H1 (cell line): ENCODE results near the gene BLNK. TPM values are rescaled to one million over a fixed set of nuclear protein-coding genes. Genes with fewer than 3 reads are reported as not detected.

ENCODE experiments used
- CTCF ChIA-PET: fragments of 300-600 bp; sonication (Branson Sonifier 250); formaldehyde crosslinking; loops from one replicate; lab custom pipeline; 2021; ENCODE audit not compliant: partially characterized antibody; lab: Charles Lee
- POLR2A ChIA-PET: fragments of 300-600 bp; sonication (Branson Sonifier 250); formaldehyde crosslinking; loops from one replicate; lab custom pipeline; 2021; ENCODE audit warnings: inconsistent platforms; ENCODE audit not compliant: partially characterized antibody; lab: Charles Lee
- DNase-seq, 2 experiments: peaks; one replicate each; pipeline versions ENCODE4 v3.0.0 to v3.0.0-alpha.2; 2010 to 2022; ENCODE audit warnings: low spot score in 2 of 2, low read depth in 1 of 2, mixed read lengths in 1 of 2
- FAIRE-seq: peaks from 2 replicates; lab custom pipeline; 2011; peaks lifted over from hg19 to GRCh38; lab: Jason Lieb, UNC
- H2AFZ ChIP-seq: 2 replicates; pipeline ENCODE4 v1.8.1; 2012; ENCODE audit warnings: low read length, inconsistent platforms
- H2AK5ac ChIP-seq: 2 replicates; pipeline ENCODE4 v1.6.1; 2013; ENCODE audit warnings: low read depth, low read length
- H2BK120ac ChIP-seq: replicated peaks from 2 replicates; pipeline ENCODE3; 2013; ENCODE audit warnings: low read depth, low read length, inconsistent platforms
- H2BK12ac ChIP-seq: 2 replicates; pipeline ENCODE4 v1.6.1; 2013; ENCODE audit warnings: low read depth, low read length
- H2BK15ac ChIP-seq: 2 replicates; pipeline ENCODE4 v1.6.1; 2013; ENCODE audit warnings: low read length
- H2BK20ac ChIP-seq: 2 replicates; pipeline ENCODE4 v1.6.1; 2013; ENCODE audit warnings: low read length
- H2BK5ac ChIP-seq: 2 replicates; pipeline ENCODE4 v1.6.1; 2013; ENCODE audit warnings: low read depth, low read length
- H3K14ac ChIP-seq: 2 replicates; pipeline ENCODE4 v1.6.1; 2013; ENCODE audit warnings: inconsistent platforms; ENCODE audit not compliant: insufficient read length
- H3K18ac ChIP-seq: 2 replicates; pipeline ENCODE4 v1.6.1; 2013; ENCODE audit warnings: low read length; ENCODE audit errors: extremely low read depth
- H3K23ac ChIP-seq: 2 replicates; pipeline ENCODE4 v1.6.1; 2013; ENCODE audit warnings: inconsistent platforms; ENCODE audit not compliant: insufficient read length
- H3K23me2 ChIP-seq: 2 replicates; pipeline ENCODE4 v1.6.1; 2013; ENCODE audit warnings: low read depth, low read length
- H3K27ac ChIP-seq: 2 replicates; pipeline ENCODE4 v1.6.1; 2011; ENCODE audit warnings: low read depth, low read length, inconsistent platforms
- H3K27me3 ChIP-seq, 4 experiments: replicated peaks in 1 of 4; 1 replicate in 1 of 4; 2 replicates in 3 of 4; pipeline versions ENCODE4 v1.6.1 to v1.8.1; 2011 to 2013; ENCODE audit warnings: low read length in 3 of 4, mild to moderate bottlenecking in 3 of 4, inconsistent platforms in 2 of 4, mixed read lengths in 2 of 4, moderate library complexity in 1 of 4; ENCODE audit not compliant: control insufficient read depth in 3 of 4, insufficient read depth in 3 of 4; ENCODE audit errors: extremely low read depth in 1 of 4
- H3K36me3 ChIP-seq, 4 experiments: 2 replicates each; pipeline versions ENCODE4 v1.6.1 to v1.8.1; 2011 to 2013; ENCODE audit warnings: mild to moderate bottlenecking in 4 of 4, low read length in 3 of 4, moderate library complexity in 2 of 4, control low read depth in 1 of 4, inconsistent platforms in 1 of 4; ENCODE audit not compliant: insufficient read depth in 4 of 4, control insufficient read depth in 2 of 4
- H3K4ac ChIP-seq: replicated peaks from 2 replicates; pipeline ENCODE3; 2013; ENCODE audit warnings: low read length, low read depth, mixed read lengths, inconsistent platforms; ENCODE audit not compliant: insufficient read length
- H3K4me1 ChIP-seq, 4 experiments: replicated peaks in 1 of 4; 1 replicate in 1 of 4; 2 replicates in 3 of 4; pipeline versions ENCODE4 v1.6.1 to v1.8.1; 2011 to 2013; ENCODE audit warnings: low read length in 3 of 4, inconsistent platforms in 2 of 4, mixed read lengths in 1 of 4; ENCODE audit not compliant: insufficient read depth in 4 of 4, control insufficient read depth in 3 of 4
- H3K4me2 ChIP-seq, 2 experiments: 2 replicates each; pipeline versions ENCODE4 v1.6.1 to v1.8.1; 2011 to 2013; ENCODE audit warnings: low read depth in 2 of 2, low read length in 2 of 2, control low read depth in 1 of 2, inconsistent platforms in 1 of 2, mild to moderate bottlenecking in 1 of 2; ENCODE audit not compliant: insufficient read depth in 1 of 2
- H3K4me3 ChIP-seq, 4 experiments: fragments of 200-600, 300-600 bp in 1 of 4; sonication (generic), shearing (Covaris generic), sonication (Bioruptor Twin) in 1 of 4; 2 replicates each; pipeline versions ENCODE4 v1.5.1 to v1.8.1; 2011 to 2016; ENCODE audit warnings: low read length in 4 of 4, low read depth in 3 of 4, control low read depth in 2 of 4, inconsistent platforms in 2 of 4, mild to moderate bottlenecking in 2 of 4, mixed read lengths in 1 of 4, moderate library complexity in 1 of 4; ENCODE audit not compliant: insufficient read depth in 2 of 4; ENCODE audit errors: extremely low read depth in 1 of 4
- H3K56ac ChIP-seq: replicated peaks from 2 replicates; pipeline ENCODE3; 2013; ENCODE audit warnings: low read depth, mild to moderate bottlenecking, mixed read lengths, low read length, inconsistent platforms; ENCODE audit not compliant: insufficient read length
- H3K79me1 ChIP-seq: 2 replicates; pipeline ENCODE4 v1.6.1; 2013; ENCODE audit warnings: low read depth, low read length, control low read depth
- H3K79me2 ChIP-seq, 2 experiments: 2 replicates each; pipeline versions ENCODE4 v1.6.1 to v1.8.1; 2012 to 2013; ENCODE audit warnings: low read length in 2 of 2, mild to moderate bottlenecking in 2 of 2, inconsistent platforms in 1 of 2; ENCODE audit not compliant: insufficient read depth in 2 of 2, control insufficient read depth in 1 of 2
- H3K9ac ChIP-seq, 4 experiments: replicated peaks in 1 of 4; 1 replicate in 1 of 4; 2 replicates in 3 of 4; pipeline versions ENCODE4 v1.6.1 to v1.8.1; 2011 to 2013; ENCODE audit warnings: low read depth in 3 of 4, low read length in 3 of 4, control low read depth in 2 of 4, mild to moderate bottlenecking in 2 of 4, moderate library complexity in 2 of 4, inconsistent platforms in 1 of 4; ENCODE audit errors: extremely low read depth in 1 of 4
- H3K9me3 ChIP-seq, 2 experiments: 2 replicates each; pipeline versions ENCODE4 v1.6.1 to v1.8.1; 2012 to 2013; ENCODE audit warnings: mild to moderate bottlenecking in 2 of 2, moderate library complexity in 2 of 2, control low read depth in 1 of 2, inconsistent platforms in 1 of 2, low read depth in 1 of 2, low read length in 1 of 2, mixed read lengths in 1 of 2; ENCODE audit not compliant: insufficient read depth in 2 of 2
- H4K20me1 ChIP-seq, 2 experiments: replicated peaks in 1 of 2; 2 replicates each; pipeline versions ENCODE3 to v1.8.1; 2011 to 2013; ENCODE audit warnings: inconsistent platforms in 2 of 2, low read length in 2 of 2, mild to moderate bottlenecking in 1 of 2; ENCODE audit not compliant: insufficient read depth in 2 of 2, control insufficient read depth in 1 of 2
- H4K5ac ChIP-seq: 2 replicates; pipeline ENCODE4 v1.6.1; 2013; ENCODE audit warnings: low read length, low read depth, mixed read lengths, inconsistent platforms; ENCODE audit not compliant: insufficient read length
- H4K8ac ChIP-seq: 2 replicates; pipeline ENCODE4 v1.8.0; 2013; ENCODE audit warnings: mild to moderate bottlenecking, moderate library complexity, low read length, inconsistent platforms; ENCODE audit not compliant: insufficient read depth; ENCODE audit errors: extremely low read depth
- H4K91ac ChIP-seq: replicated peaks from 2 replicates; pipeline ENCODE3; 2013; ENCODE audit warnings: low read length, mixed read lengths, inconsistent platforms; ENCODE audit not compliant: insufficient read length
- CHD2 ChIP-seq: IDR thresholded peaks from 2 replicates; pipeline ENCODE4 v1.6.1; 2012; ENCODE audit warnings: low read length, improper control_type of control experiment
- CREB1 ChIP-seq: IDR thresholded peaks from 2 replicates; pipeline ENCODE4 v1.6.1; 2012; ENCODE audit warnings: inconsistent platforms
- FOSL1 ChIP-seq: IDR thresholded peaks from 2 replicates; pipeline ENCODE4 v1.6.1; 2011; ENCODE audit warnings: mild to moderate bottlenecking, low read depth, low read length, moderate library complexity; ENCODE audit not compliant: insufficient read depth
- JUND ChIP-seq: IDR thresholded peaks from 2 replicates; pipeline ENCODE4 v1.6.1; 2011; ENCODE audit warnings: mild to moderate bottlenecking, improper control_type of control experiment, low read length
- KDM4A ChIP-seq: IDR thresholded peaks from one replicate; pipeline ENCODE4 v1.7.1; 2012; ENCODE audit warnings: low read depth, mild to moderate bottlenecking, moderate library complexity, low read length, inconsistent platforms; ENCODE audit not compliant: severe bottlenecking
- TBP ChIP-seq: IDR thresholded peaks from 2 replicates; pipeline ENCODE4 v1.6.1; 2011; ENCODE audit warnings: low read depth, low read length, improper control_type of control experiment
- TCF12 ChIP-seq: IDR thresholded peaks from 2 replicates; pipeline ENCODE4 v1.6.1; 2011; ENCODE audit warnings: low read depth, mild to moderate bottlenecking, low read length
- TEAD4 ChIP-seq: IDR thresholded peaks from 2 replicates; pipeline ENCODE4 v1.6.1; 2012; ENCODE audit warnings: low read depth, low read length, inconsistent platforms, mixed read lengths
- YY1 ChIP-seq: IDR thresholded peaks from 2 replicates; pipeline ENCODE4 v1.6.1; 2011; ENCODE audit warnings: low read depth, mild to moderate bottlenecking, low read length
- WGBS, 2 experiments: shearing (Covaris generic) in 1 of 2; methylation state at CpG; one replicate each; pipeline versions ENCODE4 v1.1.6 to v1.1.7; 2013 to 2015; ENCODE audit warnings: low lambda C conversion rate in 2 of 2, mixed read lengths in 2 of 2, inconsistent platforms in 1 of 2, low coverage in 1 of 2, missing lambda C conversion rate in 1 of 2; ENCODE audit not compliant: insufficient replicate concordance in 2 of 2, insufficient coverage in 1 of 2, insufficient read length in 1 of 2; ENCODE audit errors: extremely low coverage in 1 of 2, missing lambda C conversion rate in 1 of 2; 5-methylcytosine and 5-hydroxymethylcytosine counted together
- polyA plus RNA-seq, 7 experiments: library from polyadenylated mRNA; depleted of rRNA in 3 of 7; stranded (reverse) in 5 of 7; unstranded in 2 of 7; fragments of >200 nt in 5 of 7; fragments of 200-250 nt in 2 of 7; gene quantifications; 1 replicate in 5 of 7; 2 replicates in 1 of 7; 4 replicates in 1 of 7; pipeline versions ENCODE4 v1.2.1 to v1.2.3, GENCODE V29; 2011 to 2013; ENCODE audit warnings: missing spikeins in 2 of 7, mixed read lengths in 2 of 7
- total RNA-seq: library from RNA; stranded (reverse); fragmentation: NEBNext Ultra II Directional; extraction: Animal tissue kit (Norgen Biotek cat#: 25700); gene quantifications from 2 replicates; pipeline ENCODE4 v1.2.1, GENCODE V29; 2021
- TF ChIP-seq, protein P1 (sequence below): IDR thresholded peaks from 2 replicates; pipeline ENCODE4 v1.6.1; 2012; ENCODE audit warnings: inconsistent platforms
- TF ChIP-seq, protein P2 (sequence below): IDR thresholded peaks from 2 replicates; pipeline ENCODE4 v1.6.1; 2012; ENCODE audit warnings: low read length, inconsistent platforms
- TF ChIP-seq, protein P3 (sequence below): IDR thresholded peaks from 2 replicates; pipeline ENCODE4 v1.6.1; 2011; ENCODE audit warnings: low read length, improper control_type of control experiment

The BLNK gene
- total and polyA plus RNA-seq, 2 of the 8 experiments (the other 6 are each of a cell fraction or from before 2014, with no cell fraction given): not detected

DNA sequence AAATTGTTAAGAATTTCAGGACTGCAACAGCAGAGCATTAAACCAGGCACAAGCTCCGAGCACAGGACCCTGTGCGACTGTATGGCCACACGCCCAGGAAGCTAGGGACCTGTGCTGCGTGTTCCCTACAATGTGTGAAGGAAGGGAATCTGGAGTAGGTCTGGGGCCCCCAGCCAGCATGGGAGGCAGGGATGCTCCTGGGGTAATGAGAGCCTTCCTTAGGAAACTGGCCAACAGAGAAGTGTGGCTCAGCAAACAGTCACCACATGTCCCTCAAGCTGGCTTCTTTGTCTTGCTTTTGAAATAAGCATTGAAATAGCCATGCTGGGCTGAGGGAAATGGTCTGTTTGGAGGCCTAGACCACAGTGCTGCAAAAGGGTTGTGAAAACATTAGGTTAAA lies 8.2 kb downstream of the BLNK start:
- Histone ChIP-seq H2BK15ac (no peak overlapping the region), H2BK12ac (no peak overlapping the region), H3K56ac (no peak overlapping the region), H2AK5ac (no peak overlapping the region), H2AFZ (peak overlapping the region; percentile 60), H3K23me2 (no peaks in the 10 kb centered on the region; the same call in 1 of the 2 replicates), H3K27me3 (no peaks in the 10 kb centered on the region), H3K23ac (no peak overlapping the region), H3K9me3 (no peaks in the 10 kb centered on the region), H2BK20ac (no peak overlapping the region), H4K8ac (no peak overlapping the region), H3K14ac (no peak overlapping the region), H2BK5ac (no peak overlapping the region), H3K36me3 (no peaks in the 10 kb centered on the region), H3K79me1 (no peaks in the 10 kb centered on the region), H3K4me3 (no peak overlapping the region), H4K91ac (no peak overlapping the region), H2BK120ac (no peak overlapping the region), H4K20me1 (no peaks in the 10 kb centered on the region), H3K4me1 (peaks cover 0 to 4% (median 0%) of the 10 kb centered on the region in 4 experiments; a peak in 2 of 7 replicates), H3K79me2 (no peaks in the 10 kb centered on the region), H4K5ac (no peak overlapping the region), H3K4ac (no peak overlapping the region), H3K4me2 (no peak overlapping the region), H3K27ac (no peak overlapping the region), H3K9ac (no peak overlapping the region), H3K18ac (no peak overlapping the region)
- DNase-seq: no peak
- FAIRE-seq: no peak
- CTCF ChIA-PET: interaction anchor here (1.2 to 2.5 kb wide), 4 partner anchors 30 to 246 kb away, joined by 3 to 13 read pairs (median 6); no protein-coding TSS in a partner anchor
- no peak for TF ChIP-seq FOSL1
- no peak for TF ChIP-seq CREB1
- TF ChIP-seq YY1: no peak
- TF ChIP-seq, protein P1, sequence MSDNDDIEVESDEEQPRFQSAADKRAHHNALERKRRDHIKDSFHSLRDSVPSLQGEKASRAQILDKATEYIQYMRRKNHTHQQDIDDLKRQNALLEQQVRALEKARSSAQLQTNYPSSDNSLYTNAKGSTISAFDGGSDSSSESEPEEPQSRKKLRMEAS: no peak
- TF ChIP-seq TCF12: no peak
- TF ChIP-seq TBP: no peak
- TF ChIP-seq, protein P2, sequence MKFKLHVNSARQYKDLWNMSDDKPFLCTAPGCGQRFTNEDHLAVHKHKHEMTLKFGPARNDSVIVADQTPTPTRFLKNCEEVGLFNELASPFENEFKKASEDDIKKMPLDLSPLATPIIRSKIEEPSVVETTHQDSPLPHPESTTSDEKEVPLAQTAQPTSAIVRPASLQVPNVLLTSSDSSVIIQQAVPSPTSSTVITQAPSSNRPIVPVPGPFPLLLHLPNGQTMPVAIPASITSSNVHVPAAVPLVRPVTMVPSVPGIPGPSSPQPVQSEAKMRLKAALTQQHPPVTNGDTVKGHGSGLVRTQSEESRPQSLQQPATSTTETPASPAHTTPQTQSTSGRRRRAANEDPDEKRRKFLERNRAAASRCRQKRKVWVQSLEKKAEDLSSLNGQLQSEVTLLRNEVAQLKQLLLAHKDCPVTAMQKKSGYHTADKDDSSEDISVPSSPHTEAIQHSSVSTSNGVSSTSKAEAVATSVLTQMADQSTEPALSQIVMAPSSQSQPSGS: no peak
- TF ChIP-seq, protein P3, sequence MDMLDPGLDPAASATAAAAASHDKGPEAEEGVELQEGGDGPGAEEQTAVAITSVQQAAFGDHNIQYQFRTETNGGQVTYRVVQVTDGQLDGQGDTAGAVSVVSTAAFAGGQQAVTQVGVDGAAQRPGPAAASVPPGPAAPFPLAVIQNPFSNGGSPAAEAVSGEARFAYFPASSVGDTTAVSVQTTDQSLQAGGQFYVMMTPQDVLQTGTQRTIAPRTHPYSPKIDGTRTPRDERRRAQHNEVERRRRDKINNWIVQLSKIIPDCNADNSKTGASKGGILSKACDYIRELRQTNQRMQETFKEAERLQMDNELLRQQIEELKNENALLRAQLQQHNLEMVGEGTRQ: no peak
- no peak for TF ChIP-seq KDM4A
- no peak for TF ChIP-seq CHD2
- no peak for TF ChIP-seq JUND
- TF ChIP-seq TEAD4: no peak
- POLR2A ChIA-PET: interaction anchor here (1.5 kb wide), 1 partner anchor 12 kb away, joined by 4 read pairs; no protein-coding TSS in a partner anchor
- 83% methylated on average over 4 of the region's 4 CpGs; no CpG with 5 or more reads in 1 of the 2 experiments for WGBS, 2 experiments
